ENCODE results near the gene SSX2IP.

GRCh38 chr1:84682047-84682446, 8.2 kb downstream of the SSX2IP start:
- no peak for TF ChIP-seq ZNF335 (tag by site-specific recombination; conservative IDR thresholded peaks at IDR 0.05)
- TF ChIP-seq ZNF132 (tag by site-specific recombination; IDR thresholded peaks at IDR 0.05; ENCODE audit: borderline replicate concordance), result no peak
- no peak for TF ChIP-seq CTCF (tag by site-specific recombination; IDR thresholded peaks at IDR 0.05)
- TF ChIP-seq HOXA7 (CRISPR knock-in tag; IDR thresholded peaks at IDR 0.05; ENCODE audit: borderline replicate concordance), result no peak
- TF ChIP-seq, protein P1, sequence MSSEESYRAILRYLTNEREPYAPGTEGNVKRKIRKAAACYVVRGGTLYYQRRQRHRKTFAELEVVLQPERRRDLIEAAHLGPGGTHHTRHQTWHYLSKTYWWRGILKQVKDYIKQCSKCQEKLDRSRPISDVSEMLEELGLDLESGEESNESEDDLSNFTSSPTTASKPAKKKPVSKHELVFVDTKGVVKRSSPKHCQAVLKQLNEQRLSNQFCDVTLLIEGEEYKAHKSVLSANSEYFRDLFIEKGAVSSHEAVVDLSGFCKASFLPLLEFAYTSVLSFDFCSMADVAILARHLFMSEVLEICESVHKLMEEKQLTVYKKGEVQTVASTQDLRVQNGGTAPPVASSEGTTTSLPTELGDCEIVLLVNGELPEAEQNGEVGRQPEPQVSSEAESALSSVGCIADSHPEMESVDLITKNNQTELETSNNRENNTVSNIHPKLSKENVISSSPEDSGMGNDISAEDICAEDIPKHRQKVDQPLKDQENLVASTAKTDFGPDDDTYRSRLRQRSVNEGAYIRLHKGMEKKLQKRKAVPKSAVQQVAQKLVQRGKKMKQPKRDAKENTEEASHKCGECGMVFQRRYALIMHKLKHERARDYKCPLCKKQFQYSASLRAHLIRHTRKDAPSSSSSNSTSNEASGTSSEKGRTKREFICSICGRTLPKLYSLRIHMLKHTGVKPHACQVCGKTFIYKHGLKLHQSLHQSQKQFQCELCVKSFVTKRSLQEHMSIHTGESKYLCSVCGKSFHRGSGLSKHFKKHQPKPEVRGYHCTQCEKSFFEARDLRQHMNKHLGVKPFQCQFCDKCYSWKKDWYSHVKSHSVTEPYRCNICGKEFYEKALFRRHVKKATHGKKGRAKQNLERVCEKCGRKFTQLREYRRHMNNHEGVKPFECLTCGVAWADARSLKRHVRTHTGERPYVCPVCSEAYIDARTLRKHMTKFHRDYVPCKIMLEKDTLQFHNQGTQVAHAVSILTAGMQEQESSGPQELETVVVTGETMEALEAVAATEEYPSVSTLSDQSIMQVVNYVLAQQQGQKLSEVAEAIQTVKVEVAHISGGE (tag by site-specific recombination; conservative IDR thresholded peaks at IDR 0.05; ENCODE audit: low read depth), result no peak
- no peak for TF ChIP-seq ZNF785 (tag by site-specific recombination; IDR thresholded peaks at IDR 0.05)
- TF ChIP-seq ZNF660 (tag by site-specific recombination; IDR thresholded peaks at IDR 0.05), result no peak
- TF ChIP-seq ZNF558 (tag by site-specific recombination; IDR thresholded peaks at IDR 0.05), result no peak
- TF ChIP-seq, protein P2, sequence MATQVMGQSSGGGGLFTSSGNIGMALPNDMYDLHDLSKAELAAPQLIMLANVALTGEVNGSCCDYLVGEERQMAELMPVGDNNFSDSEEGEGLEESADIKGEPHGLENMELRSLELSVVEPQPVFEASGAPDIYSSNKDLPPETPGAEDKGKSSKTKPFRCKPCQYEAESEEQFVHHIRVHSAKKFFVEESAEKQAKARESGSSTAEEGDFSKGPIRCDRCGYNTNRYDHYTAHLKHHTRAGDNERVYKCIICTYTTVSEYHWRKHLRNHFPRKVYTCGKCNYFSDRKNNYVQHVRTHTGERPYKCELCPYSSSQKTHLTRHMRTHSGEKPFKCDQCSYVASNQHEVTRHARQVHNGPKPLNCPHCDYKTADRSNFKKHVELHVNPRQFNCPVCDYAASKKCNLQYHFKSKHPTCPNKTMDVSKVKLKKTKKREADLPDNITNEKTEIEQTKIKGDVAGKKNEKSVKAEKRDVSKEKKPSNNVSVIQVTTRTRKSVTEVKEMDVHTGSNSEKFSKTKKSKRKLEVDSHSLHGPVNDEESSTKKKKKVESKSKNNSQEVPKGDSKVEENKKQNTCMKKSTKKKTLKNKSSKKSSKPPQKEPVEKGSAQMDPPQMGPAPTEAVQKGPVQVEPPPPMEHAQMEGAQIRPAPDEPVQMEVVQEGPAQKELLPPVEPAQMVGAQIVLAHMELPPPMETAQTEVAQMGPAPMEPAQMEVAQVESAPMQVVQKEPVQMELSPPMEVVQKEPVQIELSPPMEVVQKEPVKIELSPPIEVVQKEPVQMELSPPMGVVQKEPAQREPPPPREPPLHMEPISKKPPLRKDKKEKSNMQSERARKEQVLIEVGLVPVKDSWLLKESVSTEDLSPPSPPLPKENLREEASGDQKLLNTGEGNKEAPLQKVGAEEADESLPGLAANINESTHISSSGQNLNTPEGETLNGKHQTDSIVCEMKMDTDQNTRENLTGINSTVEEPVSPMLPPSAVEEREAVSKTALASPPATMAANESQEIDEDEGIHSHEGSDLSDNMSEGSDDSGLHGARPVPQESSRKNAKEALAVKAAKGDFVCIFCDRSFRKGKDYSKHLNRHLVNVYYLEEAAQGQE (tag by site-specific recombination; IDR thresholded peaks at IDR 0.05), result no peak
- no peak for TF ChIP-seq ZNF529 (tag by site-specific recombination; IDR thresholded peaks at IDR 0.05; ENCODE audit: insufficient replicate concordance)
- no peak for TF ChIP-seq ZBTB8A (tag by site-specific recombination; IDR thresholded peaks at IDR 0.05)
